Lung (tissue), 12 donors: ENCODE data around the gene DEDD. TPM values are rescaled to one million over a fixed set of nuclear protein-coding genes. Genes with fewer than 3 reads are reported as not detected.

Experiments used
- ATAC-seq: fragments of 200-7000 bp; cut with Tn5 transposase; one replicate; pipeline ENCODE4 v1.9.1; 2020; ENCODE audit warnings: moderate number of reproducible peaks; ENCODE audit not compliant: insufficient read depth, low FRiP score
- DNase-seq, 3 donors: peaks; one replicate each; pipeline ENCODE4 v3.0.0-alpha.2; 2013 to 2017
- H3K27ac ChIP-seq, 2 donors: one replicate each; pipeline ENCODE4 v1.5.1; 2013; ENCODE audit warnings: mild to moderate bottlenecking in 2 of 2, moderate library complexity in 2 of 2, control low read depth in 1 of 2, inconsistent platforms in 1 of 2, low read depth in 1 of 2, low read length in 1 of 2
- H3K27me3 ChIP-seq, 3 donors: one replicate each; pipeline ENCODE4 v1.5.1; 2013; ENCODE audit warnings: low read length in 2 of 3; ENCODE audit not compliant: control insufficient read depth in 3 of 3, insufficient read depth in 3 of 3
- H3K36me3 ChIP-seq, 4 donors: one replicate each; pipeline ENCODE4 v1.5.1; 2013; ENCODE audit warnings: low read length in 4 of 4, mild to moderate bottlenecking in 1 of 4, moderate library complexity in 1 of 4; ENCODE audit not compliant: control insufficient read depth in 4 of 4, insufficient read depth in 4 of 4
- H3K4me1 ChIP-seq, 5 donors: one replicate each; pipeline ENCODE4 v1.5.1; 2013; ENCODE audit warnings: low read length in 5 of 5, mild to moderate bottlenecking in 2 of 5, moderate library complexity in 1 of 5; ENCODE audit not compliant: control insufficient read depth in 5 of 5, insufficient read depth in 5 of 5
- H3K4me3 ChIP-seq: one replicate; pipeline ENCODE4 v1.5.1; 2013; ENCODE audit warnings: mild to moderate bottlenecking, control low read depth, moderate library complexity
- H3K9ac ChIP-seq, 2 donors: one replicate each; pipeline ENCODE4 v1.5.1; 2013; ENCODE audit warnings: low read length in 2 of 2, control low read depth in 1 of 2; ENCODE audit not compliant: insufficient read depth in 1 of 2
- H3K9me3 ChIP-seq, 4 donors: one replicate each; pipeline ENCODE4 v1.5.1; 2013; ENCODE audit warnings: low read length in 3 of 4, mild to moderate bottlenecking in 1 of 4, moderate library complexity in 1 of 4; ENCODE audit not compliant: control insufficient read depth in 4 of 4, insufficient read depth in 3 of 4
- WGBS, 2 donors: extraction: QIAGEN DNeasy Blood & Tissue Kit; methylation state at CpG; one replicate each; pipeline ENCODE4 v1.1.7; 2013; 5-methylcytosine and 5-hydroxymethylcytosine counted together
- polyA plus RNA-seq, 2 donors: library from polyadenylated mRNA; stranded (reverse); fragments of 200-250 nt; gene quantifications; one replicate each; pipeline ENCODE4 v1.2.1, GENCODE V29; 2013
- total RNA-seq, 2 donors: library from RNA; depleted of rRNA in 1 of 2; stranded (reverse); fragments of >200 nt in 1 of 2; gene quantifications; one replicate each; pipeline ENCODE4 v1.2.1, GENCODE V29; 2014 to 2021
- TF ChIP-seq, protein P1 (sequence below): IDR thresholded peaks from 2 replicates; pipeline ENCODE4 v1.5.1; 2012; ENCODE audit warnings: mild to moderate bottlenecking; ENCODE audit errors: control extremely low read depth, extremely low read depth
- donor health status: control.
- donor health status: control.
- donor health status: Bipolar disorder and iron deficiency.
- donor health status: healthy.
- donor health status: DM: yes; HTN: yes; CAD: no.

The DEDD gene
- total and polyA plus RNA-seq, 4 donors = 19.4 to 38.8 (median 30.9) TPM

DNA sequence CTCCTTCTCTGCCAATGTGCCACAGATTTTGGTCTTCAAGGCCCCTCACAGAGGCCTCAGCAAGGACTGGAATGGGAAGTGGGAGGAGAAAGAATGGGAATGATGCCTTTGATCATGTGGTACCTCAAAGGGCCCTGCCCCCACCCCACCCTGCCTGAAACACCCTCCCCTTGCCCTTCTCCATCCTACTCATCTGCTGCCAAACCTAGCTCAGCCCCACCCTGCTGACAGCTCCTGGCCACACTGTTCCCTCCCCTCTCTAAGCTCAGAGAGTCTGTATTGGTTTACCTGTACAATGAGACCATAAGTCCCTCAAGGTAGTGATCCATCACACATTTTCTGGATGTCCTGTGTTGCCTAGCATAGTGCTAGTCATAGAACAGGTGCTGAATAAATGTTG lies 56.1 kb downstream of the DEDD start:
- H3K27me3 ChIP-seq = peaks cover 0 to 6% (median 0%) of the 10 kb centered on the region in 3 donors
- TF ChIP-seq, protein P1, sequence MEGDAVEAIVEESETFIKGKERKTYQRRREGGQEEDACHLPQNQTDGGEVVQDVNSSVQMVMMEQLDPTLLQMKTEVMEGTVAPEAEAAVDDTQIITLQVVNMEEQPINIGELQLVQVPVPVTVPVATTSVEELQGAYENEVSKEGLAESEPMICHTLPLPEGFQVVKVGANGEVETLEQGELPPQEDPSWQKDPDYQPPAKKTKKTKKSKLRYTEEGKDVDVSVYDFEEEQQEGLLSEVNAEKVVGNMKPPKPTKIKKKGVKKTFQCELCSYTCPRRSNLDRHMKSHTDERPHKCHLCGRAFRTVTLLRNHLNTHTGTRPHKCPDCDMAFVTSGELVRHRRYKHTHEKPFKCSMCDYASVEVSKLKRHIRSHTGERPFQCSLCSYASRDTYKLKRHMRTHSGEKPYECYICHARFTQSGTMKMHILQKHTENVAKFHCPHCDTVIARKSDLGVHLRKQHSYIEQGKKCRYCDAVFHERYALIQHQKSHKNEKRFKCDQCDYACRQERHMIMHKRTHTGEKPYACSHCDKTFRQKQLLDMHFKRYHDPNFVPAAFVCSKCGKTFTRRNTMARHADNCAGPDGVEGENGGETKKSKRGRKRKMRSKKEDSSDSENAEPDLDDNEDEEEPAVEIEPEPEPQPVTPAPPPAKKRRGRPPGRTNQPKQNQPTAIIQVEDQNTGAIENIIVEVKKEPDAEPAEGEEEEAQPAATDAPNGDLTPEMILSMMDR = no peak
- no peak for ATAC-seq
- peaks cover 0 to 4% (median 0%) of the 10 kb centered on the region in 4 donors for H3K9me3 ChIP-seq
- H3K4me1 ChIP-seq = no peaks in the 10 kb centered on the region
- no peak overlapping the region for H3K9ac ChIP-seq
- H3K4me3 ChIP-seq = no peak overlapping the region
- DNase-seq = no peak
- no peak overlapping the region for H3K27ac ChIP-seq
- H3K36me3 ChIP-seq = peaks cover 0 to 2% (median 0%) of the 10 kb centered on the region in 4 donors

DNA sequence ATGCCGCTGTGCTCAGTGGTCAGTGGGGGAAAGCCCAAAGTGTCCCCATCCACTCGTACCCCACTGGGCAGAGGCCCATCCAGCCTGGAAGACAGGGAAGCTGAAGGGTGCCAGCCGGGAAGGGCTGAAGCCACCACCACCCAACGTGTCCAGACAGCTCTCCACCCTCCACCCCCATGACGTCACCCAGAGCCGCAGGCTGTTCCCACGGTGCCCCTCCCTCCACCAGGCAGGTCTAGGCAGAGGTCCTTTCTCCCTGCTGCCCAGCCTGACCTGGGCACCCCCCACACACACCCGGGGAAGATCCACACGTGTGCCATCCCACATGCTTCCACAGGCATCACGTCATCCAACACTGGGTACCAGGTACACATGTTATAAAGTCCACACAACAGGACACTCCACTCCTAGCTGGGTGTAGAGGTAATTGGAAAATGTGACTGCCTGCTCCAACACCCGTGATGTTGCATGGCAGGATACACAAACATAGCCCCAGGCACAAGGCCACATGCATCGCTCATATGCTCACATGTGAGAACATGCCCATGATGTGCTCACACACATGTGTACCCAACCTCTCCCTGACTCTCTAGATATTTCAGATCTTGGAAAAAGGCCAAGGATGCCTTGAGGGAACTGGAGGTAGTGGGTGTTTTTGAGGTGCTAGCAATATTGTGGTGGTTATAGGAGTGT lies 57.6 kb downstream of the DEDD start:
- H3K4me1 ChIP-seq = no peaks in the 10 kb centered on the region
- H3K4me3 ChIP-seq = no peak overlapping the region
- no peak overlapping the region for H3K9ac ChIP-seq
- peaks cover 0 to 6% (median 0%) of the 10 kb centered on the region in 3 donors for H3K27me3 ChIP-seq
- H3K36me3 ChIP-seq = peaks cover 0 to 2% (median 0%) of the 10 kb centered on the region in 4 donors
- TF ChIP-seq, protein P1 = no peak
- H3K9me3 ChIP-seq = peaks cover 0 to 4% (median 0%) of the 10 kb centered on the region in 4 donors
- no peak overlapping the region for H3K27ac ChIP-seq
- ATAC-seq = no peak
- 84 to 91% methylated on average over 12 of the region's 12 CpGs for WGBS, 2 donors
- no peak for DNase-seq

DNA sequence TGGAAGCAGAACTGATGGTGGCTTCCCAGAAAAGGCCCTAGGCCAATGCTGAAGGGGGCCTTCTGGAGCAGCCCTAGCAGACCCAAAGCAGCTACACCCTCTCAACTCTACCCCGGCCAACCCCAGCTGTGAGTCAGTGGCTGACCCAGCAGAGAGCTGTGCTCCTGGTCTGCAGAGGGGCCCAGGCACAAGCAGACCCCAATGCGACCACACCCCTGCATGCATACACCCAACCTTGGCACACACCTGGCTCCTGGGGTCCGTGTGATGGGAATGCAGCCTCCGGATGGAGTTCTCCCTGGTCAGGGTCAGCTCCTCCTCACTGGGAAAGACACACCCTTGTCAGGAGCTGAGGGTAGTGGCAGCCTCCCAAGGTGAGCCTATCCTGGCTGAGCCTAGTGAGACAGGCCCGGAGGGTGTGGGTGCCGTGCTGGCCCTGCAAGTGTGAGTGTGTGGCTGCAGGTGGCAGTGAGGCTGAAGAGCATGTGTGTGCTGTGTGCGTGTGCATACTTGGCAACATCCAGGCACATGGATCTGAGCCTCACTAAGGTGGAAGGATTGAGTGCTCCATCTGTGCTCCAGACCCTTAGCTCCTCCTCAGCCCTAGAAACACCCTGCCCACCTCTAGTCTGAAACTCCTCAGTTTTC lies 58.9 kb downstream of the DEDD start:
- Histone ChIP-seq H3K9me3 (no peaks in the 10 kb centered on the region), H3K36me3 (peaks cover 0 to 2% (median 0%) of the 10 kb centered on the region in 4 donors), H3K27me3 (no peaks in the 10 kb centered on the region), H3K27ac (no peak overlapping the region), H3K4me1 (no peaks in the 10 kb centered on the region), H3K9ac (no peak overlapping the region), H3K4me3 (no peak overlapping the region)
- TF ChIP-seq, protein P1 = no peak
- ATAC-seq = no peak
- 76% methylated on average over 7 of the region's 7 CpGs for WGBS, 2 donors
- DNase-seq = no peak
